ENCODE data around the gene HOXB2.

- TF ChIP-seq, protein P1, sequence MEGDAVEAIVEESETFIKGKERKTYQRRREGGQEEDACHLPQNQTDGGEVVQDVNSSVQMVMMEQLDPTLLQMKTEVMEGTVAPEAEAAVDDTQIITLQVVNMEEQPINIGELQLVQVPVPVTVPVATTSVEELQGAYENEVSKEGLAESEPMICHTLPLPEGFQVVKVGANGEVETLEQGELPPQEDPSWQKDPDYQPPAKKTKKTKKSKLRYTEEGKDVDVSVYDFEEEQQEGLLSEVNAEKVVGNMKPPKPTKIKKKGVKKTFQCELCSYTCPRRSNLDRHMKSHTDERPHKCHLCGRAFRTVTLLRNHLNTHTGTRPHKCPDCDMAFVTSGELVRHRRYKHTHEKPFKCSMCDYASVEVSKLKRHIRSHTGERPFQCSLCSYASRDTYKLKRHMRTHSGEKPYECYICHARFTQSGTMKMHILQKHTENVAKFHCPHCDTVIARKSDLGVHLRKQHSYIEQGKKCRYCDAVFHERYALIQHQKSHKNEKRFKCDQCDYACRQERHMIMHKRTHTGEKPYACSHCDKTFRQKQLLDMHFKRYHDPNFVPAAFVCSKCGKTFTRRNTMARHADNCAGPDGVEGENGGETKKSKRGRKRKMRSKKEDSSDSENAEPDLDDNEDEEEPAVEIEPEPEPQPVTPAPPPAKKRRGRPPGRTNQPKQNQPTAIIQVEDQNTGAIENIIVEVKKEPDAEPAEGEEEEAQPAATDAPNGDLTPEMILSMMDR (IDR thresholded peaks at IDR 0.05): no peak
- TF ChIP-seq EP300 (IDR thresholded peaks at IDR 0.05): no peak
- no peak for TF ChIP-seq POLR2AphosphoS5 (IDR thresholded peaks at IDR 0.05)
- no peak for TF ChIP-seq POLR2A (IDR thresholded peaks at IDR 0.05)
Measured at GRCh38 chr17:48556576-48557401, 11.9 kb upstream of the HOXB2 start.
